Left hindlimb (tissue), 1 donor: ENCODE results near the gene CD72.
A peak's percentile ranks its signal among the peaks of the same experiment; 100 is the strongest.
"Not testable (repeated sequence)": the region's sequence is repeated elsewhere in the genome, so short reads cannot be mapped to it uniquely, and the experiment has no call there.

ENCODE experiments used
- DNase-seq: peaks from one replicate; pipeline ENCODE4 v3.0.0-alpha.2; 2018

Gene CD72

DNA sequence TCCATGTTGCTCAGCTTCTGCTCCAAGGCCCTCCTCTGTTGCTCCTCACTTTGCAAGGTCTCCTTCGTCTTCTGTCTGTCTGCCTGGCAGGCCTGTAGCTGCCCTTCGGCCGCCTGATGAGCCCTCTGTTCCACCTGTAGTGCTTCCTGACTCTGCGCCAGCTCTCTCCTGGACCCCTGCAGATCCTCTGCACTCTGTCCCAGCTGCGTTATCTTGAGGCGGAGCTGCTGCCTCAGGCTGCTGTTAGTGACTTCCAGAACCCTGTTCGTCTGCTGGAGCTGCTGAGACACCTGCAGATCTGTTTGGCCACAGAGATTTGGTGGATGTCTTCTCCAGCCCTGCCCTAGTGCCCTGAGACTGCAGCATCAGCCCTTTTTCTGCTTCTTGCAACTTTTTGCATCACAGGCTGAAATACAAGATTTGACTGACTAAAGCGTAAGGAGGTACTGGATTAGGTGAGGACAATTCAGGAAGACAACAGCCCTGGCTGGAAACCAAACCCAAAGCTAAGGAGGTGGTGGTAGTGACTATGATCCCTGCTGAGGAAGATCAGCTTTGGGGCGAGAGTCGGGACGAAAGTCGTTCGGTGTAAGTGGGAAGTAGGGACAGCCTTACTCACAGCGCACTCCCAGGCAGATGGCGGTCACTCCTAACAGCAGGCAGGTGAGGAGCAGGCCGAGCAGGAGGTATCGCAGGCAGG, 2.1 kb downstream of the CD72 start:
- no peak for DNase-seq

GRCh38 chr9:35612843-35613242, 5.4 kb downstream of the CD72 start:
- no peak for DNase-seq

GRCh38 chr9:35612066-35612465, 6.1 kb downstream of the CD72 start:
- not testable (repeated sequence) for DNase-seq

DNA sequence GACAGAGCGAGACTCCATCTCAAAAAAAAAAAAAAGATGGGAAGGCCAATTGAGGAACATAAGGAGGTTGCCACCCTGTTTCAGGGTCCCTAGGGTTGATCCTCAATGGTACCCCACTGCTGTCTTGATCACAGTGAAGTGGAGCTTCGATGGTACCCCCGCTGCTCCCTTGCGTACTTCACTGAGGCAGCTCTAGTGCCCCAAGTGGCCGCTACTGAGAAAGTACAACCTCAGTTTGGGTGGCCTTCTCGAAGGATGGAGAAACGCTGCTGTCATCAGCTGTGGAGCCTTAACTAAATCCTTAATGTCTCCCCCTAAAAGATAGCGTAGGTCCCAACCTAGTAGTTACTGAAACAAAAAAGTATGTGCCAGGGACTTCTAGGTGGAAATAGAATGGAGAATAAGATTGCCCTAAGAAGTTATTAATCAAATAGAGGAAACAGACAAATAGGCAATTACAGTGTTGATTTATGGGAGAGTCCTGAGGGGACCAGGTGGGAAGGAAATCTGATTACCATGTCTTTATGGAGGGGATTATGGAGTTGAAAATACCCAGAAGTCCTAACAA, 6.9 kb downstream of the CD72 start:
- no peak for DNase-seq

GRCh38 chr9:35609820-35610163, 8.4 kb downstream of the CD72 start:
- no peak for DNase-seq

DNA sequence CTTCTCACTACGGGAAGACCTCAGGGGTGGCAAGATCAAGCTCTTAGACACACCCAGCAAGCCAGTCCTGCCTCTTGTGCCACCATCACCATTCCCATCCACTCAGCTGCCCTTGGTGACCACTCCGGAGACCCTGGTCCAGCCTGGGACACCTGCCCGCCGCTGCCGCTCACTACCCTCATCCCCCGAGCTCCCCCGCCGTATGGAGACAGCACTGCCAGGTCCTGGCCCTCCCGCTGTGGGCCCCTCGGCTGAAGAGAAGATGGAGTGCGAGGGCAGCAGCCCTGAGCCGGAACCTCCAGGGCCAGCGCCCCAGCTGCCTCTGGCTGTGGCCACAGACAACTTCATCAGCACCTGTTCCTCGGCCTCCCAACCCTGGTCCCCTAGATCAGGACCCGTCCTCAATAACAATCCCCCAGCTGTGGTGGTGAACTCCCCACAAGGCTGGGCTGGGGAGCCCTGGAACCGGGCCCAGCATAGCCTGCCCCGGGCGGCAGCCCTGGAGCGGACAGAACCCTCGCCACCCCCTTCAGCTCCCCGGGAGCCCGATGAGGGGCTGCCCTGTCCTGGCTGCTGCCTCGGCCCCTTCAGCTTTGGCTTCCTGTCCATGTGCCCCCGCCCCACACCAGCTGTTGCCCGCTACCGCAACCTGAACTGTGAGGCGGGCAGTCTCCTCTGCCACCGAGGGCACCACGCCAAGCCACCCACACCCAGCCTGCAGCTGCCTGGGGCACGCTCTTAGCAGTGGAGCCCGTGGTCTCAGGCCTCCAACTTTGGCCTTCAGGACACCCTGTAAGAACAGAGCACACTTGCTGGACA, 9.0 kb downstream of the CD72 start:
- peak; percentile 75 for DNase-seq

- DNase-seq: no peak
Measured at GRCh38 chr9:35608221-35608620, 10.0 kb downstream of the CD72 start.

DNA sequence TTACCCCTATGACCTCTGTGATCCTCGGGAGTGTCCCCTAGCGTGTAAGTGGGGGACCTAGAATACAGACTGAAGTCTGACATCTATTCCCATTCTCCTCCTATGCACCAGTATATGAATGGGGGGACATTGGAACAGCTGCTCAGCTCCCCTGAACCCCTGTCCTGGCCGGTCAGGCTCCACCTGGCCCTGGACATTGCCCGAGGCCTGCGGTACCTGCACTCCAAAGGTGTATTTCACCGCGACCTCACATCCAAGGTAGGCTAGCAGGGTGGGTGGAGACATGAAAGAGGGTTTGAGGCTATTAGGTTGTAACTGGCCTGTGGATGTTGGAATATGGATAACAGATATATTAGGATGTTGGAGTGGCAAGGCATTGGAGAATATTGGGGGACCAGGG, 11.5 kb downstream of the CD72 start:
- DNase-seq: no peak

- no peak for DNase-seq
Measured at GRCh38 chr9:35606138-35606504, 12.1 kb downstream of the CD72 start.

- DNase-seq: peak; percentile 50
Measured at GRCh38 chr9:35605351-35606137, 12.7 kb downstream of the CD72 start.

- DNase-seq: peak; percentile 78
Measured at GRCh38 chr9:35604578-35605350, 13.4 kb downstream of the CD72 start, which contains the start of gene TESK1. TSS of gene TESK1 (plus strand) at chr9:35605262. CDS start at chr9:35605620, 358 bp downstream.

DNA sequence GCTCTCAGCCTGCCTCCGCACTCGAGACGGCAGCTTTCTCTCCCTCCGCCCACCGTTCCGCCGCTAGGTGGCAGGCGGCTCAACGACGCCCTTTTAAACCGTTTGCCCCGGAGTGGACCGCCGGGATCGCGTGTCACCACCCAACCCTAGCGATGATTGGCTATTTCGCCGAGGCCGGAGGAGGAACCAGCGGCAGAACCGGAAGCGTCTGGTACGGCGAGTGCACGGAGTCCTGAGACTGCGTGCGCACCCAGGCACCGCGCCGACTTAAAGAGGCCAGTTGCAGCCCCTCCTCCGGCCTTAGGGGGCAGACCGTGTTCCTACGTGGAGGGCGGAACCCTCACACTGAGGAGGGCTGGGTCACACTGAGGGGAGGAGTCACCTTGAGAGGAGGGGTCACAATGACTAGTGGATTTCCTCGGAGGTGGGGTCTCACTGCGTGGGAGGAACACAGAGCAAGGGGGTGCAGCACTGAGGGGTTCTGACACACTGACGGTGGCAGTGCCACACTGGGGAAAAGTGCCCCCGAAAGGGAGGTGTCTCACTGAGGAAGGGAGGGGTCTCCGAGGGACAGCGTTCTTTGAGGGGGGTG, 14.1 kb downstream of the CD72 start:
- DNase-seq: peak; percentile 100

DNA sequence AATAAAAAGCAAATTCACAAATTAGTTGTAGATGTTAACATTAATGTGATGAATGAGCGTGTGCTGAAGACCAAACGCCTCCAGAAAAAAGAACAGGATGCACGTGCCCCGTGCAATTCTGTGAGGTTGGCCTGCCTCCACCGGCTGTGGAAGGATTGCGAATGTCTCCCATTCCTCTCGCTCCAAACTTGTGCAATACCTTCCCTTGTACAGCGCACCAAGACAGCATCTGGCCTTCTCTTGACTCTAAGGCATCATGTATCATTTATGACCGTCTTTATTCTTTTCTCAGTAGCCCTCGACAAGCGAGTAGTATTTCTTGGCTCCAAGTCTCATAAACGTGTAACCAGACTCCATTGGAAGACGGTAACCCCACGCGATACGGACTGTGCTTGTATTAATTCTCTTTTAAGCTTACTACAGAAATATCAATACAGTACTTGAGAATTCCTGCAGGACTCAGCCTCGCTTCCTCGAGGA, 14.7 kb downstream of the CD72 start:
- peak; percentile 73 for DNase-seq

DNA sequence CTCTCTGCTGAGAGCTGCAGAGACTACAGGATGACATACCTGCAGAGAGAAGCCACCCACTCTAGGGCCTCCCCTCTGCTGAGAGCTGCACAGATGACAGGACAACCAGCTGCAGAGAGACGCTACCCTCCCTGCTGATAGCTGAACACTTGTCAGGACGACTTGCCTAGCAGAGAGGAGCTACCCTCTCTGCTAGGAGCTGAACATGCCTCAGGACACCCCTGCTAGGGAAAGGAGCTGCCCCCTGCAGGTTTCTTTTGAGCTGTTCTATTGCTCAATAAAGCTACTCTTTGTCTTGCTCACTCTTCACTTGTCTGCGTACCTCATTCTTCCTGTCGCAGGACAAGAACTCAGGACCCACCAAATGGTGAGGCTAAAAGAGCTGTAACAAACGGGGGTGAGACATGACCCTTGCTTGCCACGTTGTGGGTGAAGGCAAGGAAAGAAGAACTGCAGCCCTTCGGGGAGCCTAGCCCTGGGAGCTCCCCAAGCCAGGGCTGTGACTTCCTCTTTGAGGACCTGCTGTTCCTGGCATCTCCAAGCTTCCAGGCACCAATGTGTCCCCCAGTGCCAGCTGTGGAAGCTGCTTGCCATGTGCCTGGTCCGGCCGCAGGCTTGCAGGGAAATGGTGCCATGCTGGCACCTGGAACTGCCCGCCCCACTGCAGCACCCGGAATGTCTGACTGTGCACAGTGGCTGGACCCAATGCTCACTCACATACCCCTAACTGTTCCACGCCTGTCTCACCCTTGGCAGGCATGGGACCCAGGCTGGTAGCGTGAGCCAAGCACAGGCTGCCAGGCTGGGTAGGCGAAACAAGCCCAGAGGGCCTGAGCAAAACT, 18.2 kb downstream of the CD72 start:
- DNase-seq: no peak

- no peak for DNase-seq
Measured at GRCh38 chr9:35598866-35599590, 19.2 kb downstream of the CD72 start.

DNA sequence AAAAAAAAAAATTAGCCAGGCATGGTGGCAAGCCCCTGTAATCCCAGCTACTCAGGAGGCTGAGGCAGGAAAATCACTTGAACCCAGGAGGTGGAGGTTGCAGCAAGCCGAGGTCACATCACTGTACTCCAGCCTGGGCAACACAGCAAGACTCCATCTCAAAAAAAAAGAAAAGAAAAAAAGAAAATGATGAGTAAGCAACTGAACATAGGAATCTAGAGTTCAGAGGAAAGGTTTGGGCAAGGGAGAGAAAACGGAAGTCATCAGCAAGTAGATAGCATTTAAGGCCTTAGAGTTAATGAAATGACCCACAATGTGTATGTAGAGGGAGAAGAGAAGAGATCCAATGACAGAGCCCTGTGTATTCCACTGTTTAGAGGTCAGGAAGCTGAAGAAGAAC, 21.3 kb downstream of the CD72 start:
- DNase-seq: not testable (repeated sequence)

- DNase-seq: no peak
Measured at GRCh38 chr9:35594471-35594870, 23.7 kb downstream of the CD72 start.

- no peak for DNase-seq
Measured at GRCh38 chr9:35593581-35593980, 24.6 kb downstream of the CD72 start.

DNA sequence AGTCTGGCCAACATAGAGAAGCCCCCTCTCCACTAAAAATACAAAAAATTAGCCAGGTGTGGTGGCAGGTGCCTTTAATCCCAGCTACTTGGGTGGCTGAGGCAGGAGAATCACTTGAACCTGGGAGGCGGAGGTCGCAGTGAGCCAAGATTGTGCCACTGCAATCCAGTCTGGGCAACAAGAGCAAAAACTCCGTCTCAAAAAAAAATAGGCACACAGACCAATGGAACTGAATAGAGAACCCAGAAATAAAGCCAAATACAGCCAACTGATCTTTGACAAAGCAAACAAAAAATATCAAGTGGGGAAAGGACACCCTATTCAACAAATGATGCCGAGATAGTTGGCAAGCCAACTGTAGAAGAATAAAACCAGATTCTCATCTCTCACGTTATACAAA, 29.7 kb downstream of the CD72 start:
- not testable (repeated sequence) for DNase-seq

GRCh38 chr9:35584681-35585080, 33.5 kb downstream of the CD72 start:
- not testable (repeated sequence) for DNase-seq
